Hepatocyte (in vitro differentiated cells): ENCODE data around the gene PROM2. TPM values are rescaled to one million over a fixed set of nuclear protein-coding genes. Genes with fewer than 3 reads are reported as not detected.

Source experiments
- DNase-seq: peaks from one replicate; pipeline ENCODE4 v3.0.0-alpha.2; 2016; ENCODE audit warnings: low spot score
- H2AFZ ChIP-seq: fragments of 200-600 bp; sonication (generic); 2 replicates; pipeline ENCODE4 v1.6.0; 2016; ENCODE audit warnings: antibody characterized with exemption, mild to moderate bottlenecking
- H3K27ac ChIP-seq: fragments of 200-600 bp; sonication (generic); 2 replicates; pipeline ENCODE4 v1.5.1; 2016; ENCODE audit warnings: mild to moderate bottlenecking
- H3K27me3 ChIP-seq: fragments of 200-600 bp; sonication (generic); 2 replicates; pipeline ENCODE4 v1.6.1; 2016
- H3K36me3 ChIP-seq: fragments of 200-600 bp; sonication (generic); replicated peaks from 2 replicates; pipeline ENCODE4 v1.5.1; 2016; ENCODE audit warnings: low read depth; ENCODE audit not compliant: insufficient read depth
- H3K4me1 ChIP-seq: fragments of 200-600 bp; sonication (generic); 2 replicates; pipeline ENCODE4 v1.5.1; 2016; ENCODE audit warnings: mild to moderate bottlenecking, moderate library complexity; ENCODE audit not compliant: insufficient read depth
- H3K4me2 ChIP-seq: fragments of 200-600 bp; sonication (generic); 2 replicates; pipeline ENCODE4 v1.6.0; 2016
- H3K4me3 ChIP-seq: fragments of 200-600 bp; sonication (generic); 2 replicates; pipeline ENCODE4 v1.5.1; 2016; ENCODE audit warnings: mild to moderate bottlenecking
- H3K79me2 ChIP-seq: fragments of 200-600 bp; sonication (generic); 2 replicates; pipeline ENCODE4 v1.6.0; 2017; ENCODE audit warnings: mild to moderate bottlenecking
- H3K9me2 ChIP-seq: fragments of 200-600 bp; sonication (generic); replicated peaks from 2 replicates; pipeline ENCODE4 v1.6.0; 2017; ENCODE audit warnings: mild to moderate bottlenecking; ENCODE audit not compliant: insufficient read depth
- H3K9me3 ChIP-seq: fragments of 200-600 bp; sonication (generic); 2 replicates; pipeline ENCODE4 v1.5.1; 2016; ENCODE audit warnings: low read depth, mild to moderate bottlenecking
- H4K20me1 ChIP-seq: fragments of 200-600 bp; sonication (generic); 2 replicates; pipeline ENCODE4 v1.6.0; 2016; ENCODE audit warnings: mild to moderate bottlenecking; ENCODE audit not compliant: insufficient read depth, poor library complexity, severe bottlenecking
- CTCF ChIP-seq: fragments of 200-600 bp; sonication (generic); IDR thresholded peaks from 2 replicates; pipeline ENCODE4 v1.5.1; 2016; ENCODE audit warnings: antibody characterized with exemption, mild to moderate bottlenecking; ENCODE audit not compliant: poor library complexity
- EZH2 ChIP-seq: fragments of 200-600 bp; sonication (generic); IDR thresholded peaks from 2 replicates; pipeline ENCODE4 v1.6.1; 2016; ENCODE audit warnings: antibody characterized with exemption, mild to moderate bottlenecking, borderline replicate concordance
- EZH2phosphoT487 ChIP-seq: fragments of 200-600 bp; sonication (generic); IDR thresholded peaks from one replicate; pipeline ENCODE4 v1.6.1; 2018; ENCODE audit warnings: antibody characterized with exemption, mild to moderate bottlenecking, low read depth, moderate library complexity; ENCODE audit not compliant: unreplicated experiment, severe bottlenecking
- WGBS: methylation state at CpG from one replicate; pipeline ENCODE4 v1.1.6; 2016; ENCODE audit warnings: low lambda C conversion rate; ENCODE audit errors: missing lambda C conversion rate; 5-methylcytosine and 5-hydroxymethylcytosine counted together
- polyA plus RNA-seq: library from polyadenylated mRNA; unstranded; fragments of >200 nt; fragmentation: Nextera tagmentation; extraction: Ambion mirVana; gene quantifications from 2 replicates; pipeline ENCODE4 v1.2.1, GENCODE V29; 2016
- total RNA-seq: library from RNA; depleted of rRNA; stranded (reverse); fragments of >200 nt; gene quantifications from 2 replicates; pipeline ENCODE4 v1.2.3, GENCODE V29; 2014

Gene PROM2
- total and polyA plus RNA-seq, 2 experiments from 2014 or later, result 2.6 to 2.8 TPM

GRCh38 chr2:95309599-95309998 is 35.4 kb downstream of the PROM2 start:
- no peaks in the 10 kb centered on the region for H3K4me1 ChIP-seq
- H4K20me1 ChIP-seq, result no peaks in the 10 kb centered on the region
- no peak overlapping the region for H3K4me3 ChIP-seq
- H3K27ac ChIP-seq, result no peak overlapping the region
- no peaks in the 10 kb centered on the region for H3K27me3 ChIP-seq
- no peaks in the 10 kb centered on the region for H3K9me3 ChIP-seq
- DNase-seq, result no peak
- no peak for TF ChIP-seq EZH2phosphoT487
- TF ChIP-seq CTCF, result no peak
- TF ChIP-seq EZH2, result no peak
- H3K9me2 ChIP-seq, result no peaks in the 10 kb centered on the region
- no peak overlapping the region for H3K4me2 ChIP-seq
- WGBS, result 89% methylated on average over 8 of the region's 8 CpGs
- no peaks in the 10 kb centered on the region for H3K36me3 ChIP-seq
- no peak overlapping the region for H2AFZ ChIP-seq
- no peaks in the 10 kb centered on the region for H3K79me2 ChIP-seq

- Histone ChIP-seq H3K27me3 (no peaks in the 10 kb centered on the region), H3K4me3 (no peak overlapping the region), H3K79me2 (no peaks in the 10 kb centered on the region), H3K27ac (no peak overlapping the region), H3K36me3 (no peaks in the 10 kb centered on the region), H3K4me2 (no peak overlapping the region), H3K9me2 (no peaks in the 10 kb centered on the region), H3K9me3 (no peaks in the 10 kb centered on the region), H3K4me1 (no peaks in the 10 kb centered on the region), H2AFZ (no peak overlapping the region), H4K20me1 (no peaks in the 10 kb centered on the region)
- TF ChIP-seq EZH2 (no peak), CTCF (no peak), EZH2phosphoT487 (no peak)
- 88% methylated on average over 8 of the region's 8 CpGs for WGBS
- no peak for DNase-seq
Measured at GRCh38 chr2:95310216-95310615, 36.0 kb downstream of the PROM2 start.

GRCh38 chr2:95310651-95311050 is 36.4 kb downstream of the PROM2 start:
- no peak overlapping the region for H3K4me3 ChIP-seq
- H3K4me1 ChIP-seq, result no peaks in the 10 kb centered on the region
- no peak for TF ChIP-seq EZH2
- no peak for TF ChIP-seq CTCF
- TF ChIP-seq EZH2phosphoT487, result no peak
- H3K27ac ChIP-seq, result no peak overlapping the region
- DNase-seq, result no peak
- WGBS, result 89% methylated on average over 4 of the region's 4 CpGs
- no peaks in the 10 kb centered on the region for H3K36me3 ChIP-seq
- H4K20me1 ChIP-seq, result no peaks in the 10 kb centered on the region
- H3K9me2 ChIP-seq, result no peaks in the 10 kb centered on the region
- H2AFZ ChIP-seq, result no peak overlapping the region
- H3K27me3 ChIP-seq, result no peaks in the 10 kb centered on the region
- H3K79me2 ChIP-seq, result no peaks in the 10 kb centered on the region
- no peaks in the 10 kb centered on the region for H3K9me3 ChIP-seq
- no peak overlapping the region for H3K4me2 ChIP-seq
